GM04504 (cell line): Measurements from ENCODE around the gene CTDSPL2.
"Not testable (repeated sequence)": the region's sequence is repeated elsewhere in the genome, so short reads cannot be mapped to it uniquely, and the experiment has no call there.

Source experiments
- DNase-seq: peaks from one replicate; pipeline ENCODE4 v3.0.0-alpha.2; 2012; ENCODE audit warnings: low read depth

Gene CTDSPL2

DNA sequence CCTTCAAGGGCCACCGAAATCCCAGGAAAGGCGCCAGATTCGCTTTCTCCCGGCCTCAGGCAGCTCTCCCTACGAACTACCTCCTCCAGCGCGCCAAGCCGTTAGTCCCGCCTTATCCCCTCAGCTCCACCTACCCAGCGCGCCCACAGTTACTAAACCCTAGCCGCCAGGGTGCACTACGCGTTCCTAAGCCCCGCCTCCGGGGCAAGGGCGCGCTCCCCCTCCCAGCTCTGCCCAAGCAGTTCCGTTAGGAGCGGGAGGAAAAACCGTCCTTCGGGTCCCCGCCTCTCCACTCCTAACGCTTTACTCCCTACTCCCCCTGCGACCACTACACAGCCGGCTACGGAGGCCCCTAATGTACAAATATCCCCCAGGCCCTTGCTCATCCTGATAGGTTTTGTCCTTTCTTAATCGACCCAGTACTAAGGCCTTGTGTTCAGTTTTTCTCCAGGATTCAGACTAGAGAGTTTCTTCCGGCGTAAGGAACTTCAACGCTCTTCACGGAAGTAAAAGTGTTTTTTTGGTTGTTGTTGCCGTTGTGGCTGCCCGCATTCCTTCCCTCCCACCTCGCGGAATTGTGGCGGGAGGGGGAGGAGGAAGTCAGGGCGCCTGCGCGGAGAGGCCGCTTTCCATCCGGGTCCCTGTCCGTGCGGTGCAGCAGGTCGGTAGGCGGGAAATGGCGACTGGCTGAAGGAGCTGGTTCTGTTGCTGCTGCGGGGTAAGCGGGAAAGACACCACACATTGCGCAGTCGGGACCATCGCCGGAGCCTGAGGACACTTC is at the start of gene CTDSPL2:
Gene CTDSPL2 (plus strand): TSS at position 655 of the 781 bp plus-strand sequence. CDS start 31,386 bp downstream, outside the sequence.
- DNase-seq, result peak; percentile 97

DNA sequence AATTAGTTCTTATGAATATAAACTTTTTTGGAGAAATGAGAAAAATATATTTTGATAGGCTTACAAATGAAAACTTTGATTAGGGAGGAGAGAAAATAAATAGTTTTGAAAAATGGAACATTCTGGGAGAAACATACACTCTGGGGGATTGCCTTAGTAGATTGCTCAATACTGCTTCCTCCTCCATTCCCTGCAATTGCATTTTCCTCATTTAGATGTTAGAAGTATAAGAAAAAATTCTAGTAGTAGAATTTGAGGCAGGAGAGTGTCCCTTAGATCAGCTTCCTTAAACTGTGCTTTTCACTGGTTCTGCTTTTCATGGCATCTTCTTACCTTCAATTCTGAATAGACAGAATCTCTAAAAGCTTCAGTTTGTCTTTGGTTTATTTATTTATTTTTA is 46.2 kb upstream of the CTDSPL2 start:
- no peak for DNase-seq

DNA sequence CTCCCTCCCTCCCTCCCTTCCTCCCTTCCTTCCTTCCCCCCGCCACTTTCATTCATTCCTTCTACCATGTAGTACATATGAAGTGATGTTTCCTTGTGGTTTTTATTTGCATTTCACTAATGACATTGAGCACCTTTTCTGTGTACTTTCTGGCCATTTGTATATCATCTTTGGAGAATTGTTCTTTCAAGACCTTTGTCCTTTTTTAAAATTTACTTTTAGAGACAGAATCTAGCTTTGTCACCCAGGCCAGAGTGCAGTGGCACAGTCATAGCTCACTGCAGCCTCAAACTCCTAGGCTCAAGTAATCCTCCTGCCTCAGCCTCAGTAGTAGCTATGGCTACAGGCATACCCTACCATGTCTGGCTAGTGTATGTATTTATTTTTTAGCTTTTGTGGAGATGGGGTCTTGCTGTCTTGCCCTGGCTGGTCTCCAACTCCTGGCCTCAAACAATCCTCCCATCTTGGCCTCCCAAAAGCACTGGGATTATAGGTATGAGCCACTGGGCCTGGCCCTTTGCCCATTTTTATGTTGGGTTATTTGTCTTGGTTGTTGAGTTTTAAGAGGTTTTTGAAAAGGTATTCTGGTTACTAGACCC is 42.0 kb upstream of the CTDSPL2 start:
- DNase-seq, result no peak

DNA sequence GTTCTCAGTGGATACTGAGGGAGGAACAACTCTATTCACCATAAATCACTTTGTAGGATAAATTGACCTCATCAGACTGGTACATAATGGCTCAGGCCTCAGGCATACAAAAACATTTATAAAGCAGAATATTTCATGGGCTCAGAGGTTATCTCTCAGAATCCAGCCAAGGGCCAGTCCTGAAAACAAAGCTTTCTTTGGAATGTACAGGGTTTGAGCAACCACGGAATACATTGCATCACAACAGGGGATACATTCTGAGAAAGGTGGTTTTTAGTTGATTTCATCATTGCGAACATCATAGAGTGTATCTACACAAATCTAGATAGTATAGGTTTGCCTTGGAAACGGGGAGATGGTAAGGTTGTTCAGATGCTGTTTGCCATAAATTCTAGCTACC is 33.4 kb upstream of the CTDSPL2 start:
- DNase-seq, result no peak

DNA sequence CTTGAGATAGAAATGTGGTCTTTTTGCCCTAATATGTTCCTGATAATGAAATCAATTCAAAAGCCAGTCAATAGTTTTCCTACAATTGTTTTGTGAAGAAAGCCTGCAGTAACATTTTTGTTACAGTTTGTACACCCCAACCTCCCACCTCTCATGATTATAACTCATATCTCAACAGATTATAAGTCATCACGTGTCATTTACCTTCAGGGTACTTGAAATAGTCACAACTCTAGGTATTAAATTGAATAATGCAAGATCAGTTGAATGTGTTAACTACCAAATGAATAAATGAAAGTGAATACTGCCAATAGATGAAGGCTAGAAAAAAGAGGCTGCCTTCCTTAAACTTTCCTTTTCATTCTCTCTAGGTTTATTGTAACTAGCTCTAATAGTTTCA is 32.9 kb upstream of the CTDSPL2 start:
- DNase-seq, result no peak

DNA sequence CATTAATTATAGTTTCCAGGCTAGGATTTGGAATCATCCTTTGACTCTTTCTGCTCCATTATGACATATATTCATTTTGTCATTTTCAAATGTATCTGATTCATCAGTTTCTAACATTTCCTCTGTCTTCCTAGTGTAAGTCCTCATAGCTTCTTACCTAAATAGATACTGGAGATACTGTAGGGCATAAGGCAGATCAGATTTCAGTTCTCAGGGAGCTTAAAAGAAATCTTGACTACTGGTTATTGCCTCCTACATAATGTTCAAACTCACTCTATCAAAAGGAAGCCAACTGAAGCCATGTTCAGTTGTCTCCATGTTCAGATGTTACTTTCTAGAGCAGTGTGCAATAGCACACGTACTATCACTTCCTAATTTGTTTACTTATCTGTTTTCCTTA is 29.6 kb upstream of the CTDSPL2 start:
- DNase-seq, result no peak

DNA sequence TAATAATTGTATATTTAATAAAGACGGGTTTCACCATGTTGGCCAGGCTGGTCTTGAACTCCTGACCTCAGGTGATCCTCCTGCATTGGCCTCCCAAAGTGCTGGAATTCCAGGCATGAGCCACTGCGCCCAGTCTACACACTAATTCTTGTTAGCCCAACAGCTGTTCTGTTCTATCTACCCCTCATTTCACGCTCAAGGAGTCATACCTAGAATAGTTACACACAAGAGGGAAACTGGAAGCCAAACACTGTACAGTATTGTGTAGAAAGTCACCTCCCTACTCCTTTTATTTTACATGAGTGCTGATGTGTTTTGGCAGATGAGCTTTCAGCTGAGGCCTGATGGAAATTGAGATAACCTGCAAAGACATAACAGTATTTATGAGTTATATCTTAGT is 13.4 kb upstream of the CTDSPL2 start:
- DNase-seq, result no peak

DNA sequence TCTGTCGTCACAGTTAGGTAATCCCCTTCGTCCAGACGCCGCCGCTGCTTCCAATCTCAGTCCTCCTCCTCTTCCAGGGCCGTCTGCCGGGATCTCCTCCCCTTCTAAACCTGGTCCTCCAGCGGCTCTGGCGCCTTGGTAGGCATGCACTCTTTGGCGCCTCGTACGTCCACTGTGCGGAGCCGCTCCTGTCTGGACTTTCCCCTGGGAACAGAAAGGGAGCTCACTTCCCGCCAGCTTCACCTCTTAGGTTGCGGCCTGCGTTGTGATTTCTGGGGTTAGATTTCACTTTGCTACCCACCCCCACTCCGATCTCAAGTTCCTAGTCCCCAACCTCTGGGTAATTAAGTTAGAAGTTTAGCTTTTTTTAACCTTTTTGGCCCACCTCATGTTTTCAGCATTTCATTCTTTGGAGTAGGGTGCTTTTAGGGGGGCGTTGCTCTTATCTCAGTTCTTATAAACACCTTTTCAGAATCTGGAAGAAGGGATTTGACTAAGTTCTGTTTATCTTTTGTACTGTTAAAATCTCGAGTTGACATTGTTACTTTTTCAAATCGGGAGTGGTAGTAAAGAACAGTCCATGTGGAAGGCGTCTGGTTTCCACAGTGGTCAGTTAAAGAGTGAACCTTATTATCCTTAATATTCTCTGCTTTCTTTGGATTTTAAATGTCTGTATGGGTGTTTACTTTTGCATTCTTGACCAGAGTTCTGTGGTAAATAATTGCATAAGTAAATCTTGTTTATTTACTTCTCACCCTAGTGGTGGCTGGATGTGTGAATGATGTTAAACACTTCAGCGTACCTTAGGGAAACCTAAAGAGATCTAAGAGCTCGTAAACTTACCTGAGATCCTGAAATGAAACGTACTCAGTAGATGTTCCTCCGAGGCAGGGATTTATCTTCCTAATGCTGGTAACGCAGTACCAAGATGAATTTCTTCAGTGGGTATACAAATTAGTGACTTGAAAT is 611 bp downstream of the CTDSPL2 start:
- peak; percentile 36 for DNase-seq

DNA sequence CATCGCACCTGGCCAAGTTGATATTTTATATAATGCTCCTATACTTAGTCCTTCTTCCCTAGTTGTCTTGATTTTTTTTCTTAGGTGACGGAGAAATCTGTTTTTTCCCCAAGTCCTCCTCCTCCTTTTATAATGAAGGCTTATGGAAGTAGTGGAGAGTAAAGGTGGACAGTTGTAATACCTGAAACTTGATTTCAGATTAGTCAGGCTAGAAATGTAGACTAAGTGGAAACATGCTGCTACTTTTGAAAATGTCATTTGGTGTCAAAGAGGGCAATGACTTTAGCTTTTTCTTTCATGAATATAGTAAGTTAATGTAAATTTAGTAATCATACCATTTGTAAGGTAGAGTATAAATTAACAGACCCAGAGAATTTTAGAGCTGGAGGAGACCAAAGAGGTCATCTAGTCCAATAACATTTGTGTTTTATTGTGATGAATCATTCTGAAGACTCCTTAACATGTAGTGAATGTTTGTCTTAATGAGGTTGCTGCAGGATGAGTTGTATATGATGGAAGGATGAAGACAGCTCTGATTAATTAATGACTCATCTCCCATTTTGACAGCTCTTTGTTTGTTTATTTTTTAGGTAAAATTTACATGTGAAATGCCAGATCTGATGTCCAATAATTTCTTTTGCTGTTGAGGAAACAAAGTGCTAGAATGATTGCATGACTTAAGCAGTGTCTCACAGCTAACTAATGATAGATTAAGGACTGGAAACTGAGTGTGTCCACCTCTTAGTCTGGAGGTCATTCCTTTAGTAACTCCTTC is 8.7 kb downstream of the CTDSPL2 start:
- peak; percentile 5 for DNase-seq

DNA sequence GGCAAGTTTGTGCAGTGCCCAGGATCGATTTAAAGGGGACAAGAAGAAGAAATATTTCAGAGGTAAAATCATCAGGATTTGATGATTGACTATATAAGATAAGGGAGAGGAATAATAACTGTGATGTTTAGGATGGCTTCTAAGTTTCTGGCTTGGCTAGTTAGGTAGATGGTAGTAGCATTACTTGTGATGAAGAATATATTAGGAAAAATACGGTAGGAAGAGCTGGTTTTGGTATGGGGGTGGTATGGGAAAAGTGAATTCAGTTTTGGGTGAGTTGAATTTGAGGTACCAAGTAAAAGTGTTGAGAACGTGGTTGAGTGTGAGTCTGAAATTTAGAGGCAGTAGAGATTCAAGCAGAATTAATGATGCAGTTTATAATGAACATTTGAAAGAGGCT is 11.0 kb downstream of the CTDSPL2 start:
- no peak for DNase-seq

DNA sequence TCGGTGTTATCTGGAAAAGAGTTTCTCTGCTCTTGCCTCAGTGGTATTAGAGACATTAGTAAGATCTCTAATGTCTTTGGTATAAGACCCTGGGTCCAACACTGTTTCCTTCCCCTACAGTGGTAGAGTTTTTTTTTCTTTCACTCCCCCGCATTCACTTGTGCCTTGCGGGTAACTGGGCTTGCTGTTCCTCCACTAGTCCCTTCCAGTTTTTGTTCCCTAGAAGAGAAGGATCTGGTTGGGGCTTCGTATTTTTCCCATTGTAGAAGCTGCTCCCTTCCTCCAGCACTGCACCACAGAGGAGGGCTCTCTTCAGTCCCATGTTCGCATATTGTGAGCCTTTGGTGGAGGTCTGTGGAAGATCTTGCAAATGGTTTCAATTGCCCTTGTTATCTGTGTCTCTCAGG is 13.7 kb downstream of the CTDSPL2 start:
- no peak for DNase-seq

DNA sequence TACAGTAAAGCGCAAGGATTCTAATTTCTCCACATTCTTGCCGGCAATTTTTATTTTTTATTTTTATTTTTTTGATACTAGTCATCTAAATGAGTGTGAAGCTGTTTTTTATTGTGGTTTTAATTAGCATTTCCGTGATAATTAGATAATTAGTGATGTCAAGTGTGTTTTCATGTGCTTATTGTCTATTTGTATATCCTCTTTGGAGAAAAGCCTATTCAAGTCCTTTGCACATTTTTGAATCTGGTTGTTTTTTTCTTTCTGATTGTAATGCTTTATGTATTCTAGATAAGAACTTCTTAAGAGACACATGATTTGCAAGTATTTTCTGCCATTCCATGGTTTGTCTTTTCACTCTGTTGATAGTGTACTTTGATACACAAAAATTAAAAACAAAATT is 16.1 kb downstream of the CTDSPL2 start:
- no peak for DNase-seq

DNA sequence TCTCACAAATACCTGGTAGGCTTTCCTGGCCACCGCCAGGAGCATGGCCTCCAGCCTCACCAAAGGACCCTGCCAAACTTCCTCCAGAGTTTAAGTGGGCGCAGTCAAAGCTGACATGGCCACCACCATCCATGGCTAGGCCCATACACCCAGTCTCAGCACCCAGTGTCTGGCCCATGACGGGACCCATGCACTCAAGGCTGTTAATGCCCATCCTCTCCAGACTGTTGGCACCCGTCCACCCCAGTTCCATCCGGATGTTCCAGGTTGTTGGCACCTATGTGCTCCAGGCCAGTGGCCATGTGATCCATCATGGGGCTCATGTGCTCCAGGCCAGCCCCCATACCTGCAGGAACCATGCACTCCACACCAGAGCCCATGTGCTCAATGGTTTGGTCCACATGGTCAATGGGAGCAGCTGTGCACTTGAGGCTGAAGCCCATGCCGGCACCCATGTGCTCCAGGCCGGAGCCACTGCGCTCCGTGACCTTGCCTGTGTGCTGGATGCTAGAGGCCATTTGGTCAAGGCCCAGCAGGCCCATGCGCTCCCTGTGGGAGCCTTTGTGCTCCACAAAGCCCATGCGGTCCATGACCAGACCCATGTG is 20.4 kb downstream of the CTDSPL2 start:
- no peak for DNase-seq

DNA sequence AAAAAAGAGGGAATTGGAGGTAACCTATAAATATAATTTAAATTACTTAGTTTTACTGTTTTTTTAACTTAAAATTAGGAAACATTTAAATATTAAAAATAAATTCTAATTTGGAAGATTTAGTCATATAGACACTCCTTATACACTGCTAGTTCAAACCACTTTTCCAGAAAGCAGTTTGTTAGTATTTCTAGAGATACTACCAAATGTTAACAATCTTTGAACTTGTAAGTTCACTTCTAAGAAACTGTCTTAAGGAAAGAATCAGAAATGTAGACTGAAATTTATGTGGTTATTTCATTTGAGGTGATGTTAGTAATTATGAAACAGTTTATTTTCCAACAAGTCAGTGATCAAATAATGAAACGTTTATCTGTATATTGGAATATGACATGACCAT is 22.7 kb downstream of the CTDSPL2 start:
- DNase-seq, result no peak

DNA sequence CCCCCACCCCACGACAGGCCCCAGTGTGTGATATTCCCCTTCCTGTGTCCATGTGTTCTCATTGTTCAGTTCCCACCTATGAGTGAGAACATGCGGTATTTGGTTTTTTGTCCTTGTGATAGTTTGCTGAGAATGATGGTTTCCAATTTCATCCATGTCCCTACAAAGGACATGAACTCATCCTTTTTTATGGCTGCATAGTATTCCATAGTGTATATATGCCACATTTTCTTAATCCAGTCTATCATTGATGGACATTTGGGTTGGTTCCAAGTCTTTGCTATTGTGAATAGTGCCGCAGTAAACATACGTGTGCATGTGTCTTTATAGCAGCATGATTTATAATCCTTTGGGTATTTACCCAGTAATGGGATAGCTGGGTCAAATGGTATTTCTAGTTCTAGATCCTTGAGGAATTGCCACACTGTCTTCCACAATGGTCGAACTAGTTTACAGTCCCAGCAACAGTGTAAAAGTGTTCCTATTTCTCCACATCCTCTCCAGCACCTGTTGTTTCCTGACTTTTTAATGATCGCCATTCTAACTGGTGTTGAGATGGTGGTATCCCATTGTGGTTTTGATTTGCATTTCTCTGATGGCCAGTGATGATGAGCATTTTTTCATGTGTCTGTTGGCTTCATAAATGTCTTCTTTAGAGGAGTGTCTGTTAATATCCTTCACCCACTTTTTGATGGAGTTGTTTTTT is 26.3 kb downstream of the CTDSPL2 start:
- not testable (repeated sequence) for DNase-seq

DNA sequence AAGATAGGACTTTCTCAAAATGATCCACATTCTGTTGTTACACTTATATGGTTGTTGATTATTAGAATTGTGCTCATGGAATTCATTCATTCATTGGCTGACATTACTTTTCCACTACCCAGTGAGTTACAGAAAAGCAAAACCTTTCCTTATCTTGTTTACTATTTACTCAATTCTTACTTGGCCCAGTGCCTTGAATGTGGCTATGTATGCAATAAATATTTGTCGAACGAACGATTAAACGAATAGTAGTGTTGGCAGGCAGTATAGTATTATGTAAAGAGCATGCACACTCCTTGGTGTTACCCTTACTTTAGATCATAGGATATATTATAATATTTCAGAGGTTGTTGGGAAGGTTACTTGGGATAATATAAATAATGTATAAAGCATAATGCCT is 31.0 kb downstream of the CTDSPL2 start:
- DNase-seq, result no peak

DNA sequence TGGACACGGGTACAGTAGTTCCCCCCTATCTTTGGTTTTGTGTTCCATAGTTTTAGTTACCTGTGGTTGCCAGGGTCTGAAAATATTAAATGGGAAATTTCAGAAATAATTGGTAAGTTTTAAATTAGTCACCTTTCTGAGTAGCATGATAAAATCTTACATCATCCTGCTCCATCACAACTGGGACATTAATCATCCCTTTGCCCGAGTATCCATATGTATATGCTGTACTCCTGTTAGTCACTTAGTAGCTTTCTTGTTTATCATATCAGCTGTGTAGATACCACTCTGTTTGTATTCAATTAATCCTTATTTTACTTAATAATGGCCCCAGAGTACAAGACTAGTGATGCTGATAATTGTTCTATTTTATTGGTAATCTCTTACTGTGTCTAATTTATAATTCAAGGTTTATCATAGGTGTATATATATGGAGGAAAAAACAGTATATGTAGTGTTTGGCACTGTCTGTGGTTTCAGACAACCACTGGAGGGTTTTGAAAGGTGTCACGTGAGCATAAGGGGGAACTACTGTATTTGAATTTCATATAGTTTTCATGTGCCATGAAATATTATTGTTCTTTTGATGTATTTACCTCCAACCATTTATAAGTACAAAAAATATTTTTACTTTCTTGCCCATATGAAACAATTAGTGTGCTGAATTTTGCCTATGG is 41.4 kb downstream of the CTDSPL2 start:
- peak; percentile 21 for DNase-seq

DNA sequence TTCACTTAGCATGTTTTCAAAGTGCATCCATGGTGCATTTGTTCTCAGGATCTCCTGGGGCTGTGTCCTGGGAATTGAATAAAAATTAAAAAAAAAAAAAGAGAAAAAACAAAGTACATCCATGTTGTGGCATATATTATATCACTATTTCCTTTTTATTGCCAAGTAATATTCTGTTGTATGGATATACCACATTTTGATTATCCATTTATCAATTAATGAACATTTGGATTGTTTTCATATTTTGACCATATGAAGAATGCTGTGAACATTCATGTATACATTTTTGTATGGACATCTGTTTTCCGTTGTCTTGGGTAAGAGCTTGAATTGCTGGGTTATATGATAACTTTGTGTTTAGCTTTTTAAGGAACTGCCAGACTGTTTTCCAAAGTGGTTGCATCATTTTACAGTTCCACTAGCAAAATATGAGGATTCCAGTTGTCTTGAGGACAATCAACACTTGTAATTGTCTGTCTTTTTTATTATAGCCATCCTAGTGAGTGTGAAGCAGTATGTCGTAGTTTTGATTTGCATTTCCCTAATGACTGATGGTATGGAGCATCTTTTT is 44.5 kb downstream of the CTDSPL2 start:
- DNase-seq, result no peak

DNA sequence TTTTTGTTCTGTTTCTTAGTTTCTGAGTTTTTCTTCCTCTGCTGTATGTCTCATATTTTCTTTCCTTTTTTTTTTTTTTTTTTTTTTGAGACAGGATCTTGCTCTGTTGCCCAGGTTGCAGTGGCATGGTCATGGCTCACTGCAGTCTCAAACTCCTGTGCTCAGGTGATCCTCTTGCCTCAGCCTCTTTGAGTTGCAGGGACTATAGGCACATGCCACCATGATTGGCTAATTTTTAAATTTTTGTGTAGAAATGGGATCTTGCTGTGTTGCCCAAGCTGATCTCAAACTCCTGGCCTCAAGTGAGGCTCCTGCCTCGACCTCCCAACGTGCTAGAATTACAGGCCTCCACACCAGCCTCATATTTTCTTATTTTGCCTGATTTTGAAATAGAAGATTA is 51.9 kb downstream of the CTDSPL2 start:
- no peak for DNase-seq

DNA sequence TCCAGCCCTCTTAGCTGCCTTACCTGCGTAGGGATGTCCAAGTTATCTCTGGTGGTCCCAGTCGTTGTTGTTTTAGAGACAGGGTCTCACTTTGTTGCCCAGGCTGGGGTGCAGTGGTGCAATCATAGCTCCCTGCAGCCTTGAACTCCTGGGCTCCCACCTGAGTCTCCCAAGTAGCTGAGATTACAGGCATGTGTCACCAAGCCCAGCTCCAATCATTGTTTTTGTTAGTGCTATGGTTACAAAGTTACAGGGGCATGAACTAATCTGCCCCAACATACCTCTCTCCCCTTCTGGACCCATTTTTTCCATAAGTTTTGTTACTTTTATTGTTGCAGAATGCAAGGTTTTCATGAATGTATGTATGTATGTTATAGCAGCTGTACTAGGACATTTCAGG is 54.7 kb downstream of the CTDSPL2 start:
- DNase-seq, result no peak
